GM06990 (cell line): ENCODE results near the gene INPP5A.
"Not testable (repeated sequence)": the region's sequence is repeated elsewhere in the genome, so short reads cannot be mapped to it uniquely, and the experiment has no call there.

Source experiments
- DNase-seq: peaks from one replicate; pipeline ENCODE4 v3.0.0-alpha.2; 2011; ENCODE audit not compliant: insufficient read length; ENCODE audit errors: extremely low read depth
- H3K27me3 ChIP-seq: replicated peaks from 2 replicates; pipeline ENCODE4 v1.6.0; 2011; ENCODE audit warnings: low read length; ENCODE audit not compliant: control insufficient read depth, insufficient read depth
- H3K36me3 ChIP-seq: 2 replicates; pipeline ENCODE4 v1.5.1; 2011; ENCODE audit warnings: low read length; ENCODE audit not compliant: control insufficient read depth, insufficient read depth
- H3K4me3 ChIP-seq: replicated peaks from 2 replicates; pipeline ENCODE4 v1.5.1; 2011; ENCODE audit warnings: low read depth, mild to moderate bottlenecking, control low read depth, low read length
- CTCF ChIP-seq: IDR thresholded peaks from 2 replicates; pipeline ENCODE4 v1.5.1; 2011; ENCODE audit warnings: low read length, control low read depth, mild to moderate bottlenecking, inconsistent platforms; ENCODE audit not compliant: insufficient read depth, poor library complexity, severe bottlenecking

INPP5A gene

GRCh38 chr10:132502544-132503300 is 34.9 kb upstream of the INPP5A start:
- no peak for TF ChIP-seq CTCF
- Histone ChIP-seq H3K4me3 (no peak overlapping the region), H3K27me3 (peaks cover 2% of the 10 kb centered on the region), H3K36me3 (no peaks in the 10 kb centered on the region)
- no peak for DNase-seq

DNA sequence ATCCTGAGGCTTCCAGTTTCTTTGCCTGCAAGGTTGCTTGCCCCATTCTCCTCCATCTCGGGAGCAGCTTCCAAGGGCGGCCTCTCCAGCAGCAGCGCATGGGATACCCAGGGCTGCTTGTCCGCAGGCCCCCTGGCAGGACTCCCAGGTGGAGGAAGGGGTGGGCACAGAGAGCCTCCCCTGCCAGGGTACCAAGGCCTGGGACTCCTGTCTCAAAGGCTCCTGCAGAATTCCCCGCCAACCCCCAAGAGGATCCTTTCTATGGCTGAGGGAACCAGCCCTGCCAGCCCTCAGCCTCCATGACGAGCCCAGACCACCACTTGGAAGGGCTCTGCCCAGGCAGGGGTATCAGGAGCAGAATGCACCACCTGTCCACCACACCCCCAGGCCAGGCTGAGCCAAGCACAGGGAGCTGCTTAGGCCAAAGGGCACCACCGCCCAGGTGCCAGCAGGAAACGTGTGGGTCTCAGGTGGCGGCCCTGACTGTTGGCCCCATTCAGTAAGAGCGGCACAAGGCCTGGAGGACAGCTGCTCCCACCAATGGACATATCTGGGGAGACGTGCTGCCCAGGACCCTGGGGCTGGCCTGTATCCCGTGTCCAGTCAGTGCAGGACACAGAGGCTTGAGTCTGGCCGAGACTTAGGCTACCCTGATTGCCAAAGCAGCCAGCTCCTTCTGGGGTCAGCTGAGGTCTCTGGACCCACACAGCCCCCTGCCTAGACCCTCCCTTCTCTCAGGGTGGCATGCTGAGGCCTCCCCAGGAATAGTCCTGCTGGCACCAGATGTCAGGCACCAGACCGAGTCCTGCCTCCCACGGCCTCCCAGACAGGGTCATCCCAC is 33.8 kb upstream of the INPP5A start:
- TF ChIP-seq CTCF: no peak
- Histone ChIP-seq H3K4me3 (no peak overlapping the region), H3K27me3 (peaks cover 2% of the 10 kb centered on the region), H3K36me3 (no peaks in the 10 kb centered on the region)
- no peak for DNase-seq

DNA sequence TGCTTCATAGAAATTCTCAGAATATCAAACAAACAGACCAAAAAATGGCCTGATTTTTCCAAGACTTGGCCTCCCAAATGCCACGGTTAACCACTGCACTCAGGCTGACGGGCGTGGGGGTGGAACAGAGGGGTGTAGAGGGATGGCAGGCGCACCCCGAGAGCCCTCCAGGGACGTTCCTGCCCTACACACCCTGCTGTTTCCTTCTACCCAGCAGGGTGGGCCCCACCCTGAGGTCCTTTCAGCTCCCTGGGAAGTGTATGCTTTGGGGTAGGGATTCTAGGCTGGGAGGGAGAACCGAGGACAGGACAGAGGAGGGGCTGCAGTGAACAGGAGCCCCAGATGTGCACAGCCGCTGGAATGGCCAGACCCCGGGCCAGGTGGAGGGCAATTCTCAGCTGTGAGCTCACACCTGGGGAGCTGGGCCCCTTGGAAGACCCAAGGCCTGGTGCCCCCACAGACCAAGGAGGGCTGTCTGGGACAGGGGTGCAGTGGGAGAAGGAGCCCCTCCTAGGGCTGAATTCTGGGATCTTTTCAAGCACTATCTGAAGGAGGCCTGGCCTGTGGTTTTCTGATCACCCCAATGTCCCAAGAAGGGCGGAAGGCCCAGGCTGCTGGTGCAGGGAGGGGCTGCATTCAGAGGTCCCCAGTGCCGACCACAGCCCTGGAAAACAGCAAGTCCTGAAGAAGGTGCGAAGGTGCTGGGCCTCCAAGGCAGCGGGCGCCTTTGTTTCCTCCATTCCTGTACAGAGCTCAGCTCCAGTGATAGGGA is 32.9 kb upstream of the INPP5A start:
- TF ChIP-seq CTCF: no peak
- H3K4me3 ChIP-seq: no peak overlapping the region
- no peak for DNase-seq
- peaks cover 2% of the 10 kb centered on the region for H3K27me3 ChIP-seq
- no peaks in the 10 kb centered on the region for H3K36me3 ChIP-seq

DNA sequence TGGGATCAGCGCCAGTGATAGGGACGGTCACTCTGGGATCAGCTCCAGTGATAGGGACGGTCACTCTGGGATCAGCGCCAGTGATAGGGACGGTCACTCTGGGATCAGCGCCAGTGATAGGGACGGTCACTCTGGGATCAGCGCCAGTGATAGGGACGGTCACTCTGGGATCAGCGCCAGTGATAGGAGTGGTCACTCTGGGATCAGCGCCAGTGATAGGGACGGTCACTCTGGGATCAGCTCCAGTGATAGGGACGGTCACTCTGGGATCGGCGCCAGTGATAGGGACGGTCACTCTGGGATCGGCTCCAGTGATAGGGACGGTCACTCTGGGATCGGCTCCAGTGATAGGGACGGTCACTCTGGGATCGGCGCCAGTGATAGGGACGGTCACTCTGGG is 32.0 kb upstream of the INPP5A start:
- H3K27me3 ChIP-seq, H3K36me3 ChIP-seq, DNase-seq, H3K4me3 ChIP-seq: not testable (repeated sequence)

DNA sequence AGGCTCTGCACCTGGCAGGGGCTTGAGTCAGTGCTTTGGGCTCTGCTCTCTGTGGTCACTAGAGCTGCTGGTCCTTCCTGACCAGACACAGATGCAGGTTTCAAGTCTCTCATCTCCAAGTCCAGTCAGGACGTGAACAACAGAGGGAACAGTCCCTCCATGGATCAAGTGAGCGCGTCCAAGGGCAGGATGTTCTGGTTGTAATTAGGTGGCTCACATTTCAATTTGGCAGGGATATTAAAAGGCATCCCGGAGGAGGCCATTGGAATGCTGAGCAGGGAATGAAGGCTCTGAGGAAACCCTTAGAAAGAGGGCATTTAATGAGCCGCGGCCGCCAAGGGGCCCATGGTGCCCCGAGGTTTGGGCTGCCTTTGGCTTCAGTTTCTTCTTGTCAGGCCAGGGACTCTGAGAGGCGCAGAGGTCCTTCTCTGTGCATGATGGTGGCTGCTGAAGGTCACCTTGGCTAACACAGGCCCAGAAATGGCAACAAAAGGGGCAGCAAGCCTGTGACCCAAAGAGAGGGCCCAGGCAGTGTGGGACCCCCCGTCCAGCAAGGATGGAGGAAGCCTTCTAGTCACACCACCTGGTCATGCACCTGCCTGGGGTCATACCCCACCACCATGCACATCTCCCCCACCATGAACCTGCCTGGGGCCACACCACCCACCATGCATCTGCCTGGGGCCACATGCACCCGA is 30.7 kb upstream of the INPP5A start:
- DNase-seq: no peak
- Histone ChIP-seq H3K36me3 (no peaks in the 10 kb centered on the region), H3K4me3 (no peak overlapping the region), H3K27me3 (peaks cover 2% of the 10 kb centered on the region)
- TF ChIP-seq CTCF: no peak
